HFF-Myc (cell line): ENCODE results near the gene ANKS1A.

Experiments
- DNase-seq: peaks from one replicate; pipeline ENCODE4 v3.0.0-alpha.2; 2011; ENCODE audit warnings: low read depth; ENCODE audit errors: extremely low read depth
- H3K4me3 ChIP-seq: replicated peaks from 2 replicates; pipeline ENCODE4 v1.5.1; 2011; ENCODE audit warnings: low read depth, mild to moderate bottlenecking, control low read depth, low read length
- TF ChIP-seq, protein P1 (sequence below): IDR thresholded peaks from 2 replicates; pipeline ENCODE4 v1.5.1; 2012; ENCODE audit warnings: mild to moderate bottlenecking, low read depth, low read length, control low read depth; ENCODE audit errors: missing control alignments

The ANKS1A gene

DNA sequence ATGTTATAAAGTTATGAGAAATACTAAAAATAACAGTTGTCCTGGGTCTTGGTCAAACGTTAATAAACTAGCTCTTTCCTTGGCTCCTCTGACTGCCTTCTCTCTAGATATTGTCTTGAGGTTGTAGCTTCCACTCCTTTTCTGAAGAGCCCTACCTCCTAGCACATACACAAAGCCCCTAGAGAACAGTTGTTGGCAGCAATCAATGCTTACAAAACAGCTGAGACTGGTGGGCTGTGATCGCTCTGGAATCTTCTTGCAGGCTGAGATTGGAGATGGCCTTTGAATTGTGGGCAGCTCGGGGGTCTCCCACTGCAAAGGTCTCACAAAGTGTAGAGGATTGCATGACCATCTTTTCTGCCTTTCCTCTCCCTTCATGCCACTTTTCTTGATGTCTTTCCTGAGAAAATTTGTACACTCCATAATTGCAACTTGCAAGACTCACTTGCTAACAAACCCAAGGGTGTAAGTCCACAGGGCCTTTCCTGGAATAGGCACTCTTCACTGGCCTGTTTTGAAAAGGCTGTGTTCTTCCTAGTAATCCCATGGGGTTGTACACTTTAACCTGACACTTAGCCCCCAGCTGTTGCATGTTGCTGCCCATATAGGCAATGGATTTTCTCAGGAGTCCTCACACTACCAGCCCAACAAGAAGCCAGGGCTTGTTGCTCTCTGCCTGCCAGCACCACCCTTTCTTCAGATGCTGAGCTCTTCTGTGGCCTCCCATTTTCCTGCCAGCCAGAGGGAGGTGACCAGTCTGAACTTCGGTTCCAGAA, 152.2 kb downstream of the ANKS1A start:
- H3K4me3 ChIP-seq: no peak overlapping the region
- TF ChIP-seq, protein P1, sequence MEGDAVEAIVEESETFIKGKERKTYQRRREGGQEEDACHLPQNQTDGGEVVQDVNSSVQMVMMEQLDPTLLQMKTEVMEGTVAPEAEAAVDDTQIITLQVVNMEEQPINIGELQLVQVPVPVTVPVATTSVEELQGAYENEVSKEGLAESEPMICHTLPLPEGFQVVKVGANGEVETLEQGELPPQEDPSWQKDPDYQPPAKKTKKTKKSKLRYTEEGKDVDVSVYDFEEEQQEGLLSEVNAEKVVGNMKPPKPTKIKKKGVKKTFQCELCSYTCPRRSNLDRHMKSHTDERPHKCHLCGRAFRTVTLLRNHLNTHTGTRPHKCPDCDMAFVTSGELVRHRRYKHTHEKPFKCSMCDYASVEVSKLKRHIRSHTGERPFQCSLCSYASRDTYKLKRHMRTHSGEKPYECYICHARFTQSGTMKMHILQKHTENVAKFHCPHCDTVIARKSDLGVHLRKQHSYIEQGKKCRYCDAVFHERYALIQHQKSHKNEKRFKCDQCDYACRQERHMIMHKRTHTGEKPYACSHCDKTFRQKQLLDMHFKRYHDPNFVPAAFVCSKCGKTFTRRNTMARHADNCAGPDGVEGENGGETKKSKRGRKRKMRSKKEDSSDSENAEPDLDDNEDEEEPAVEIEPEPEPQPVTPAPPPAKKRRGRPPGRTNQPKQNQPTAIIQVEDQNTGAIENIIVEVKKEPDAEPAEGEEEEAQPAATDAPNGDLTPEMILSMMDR: no peak
- DNase-seq: no peak

DNA sequence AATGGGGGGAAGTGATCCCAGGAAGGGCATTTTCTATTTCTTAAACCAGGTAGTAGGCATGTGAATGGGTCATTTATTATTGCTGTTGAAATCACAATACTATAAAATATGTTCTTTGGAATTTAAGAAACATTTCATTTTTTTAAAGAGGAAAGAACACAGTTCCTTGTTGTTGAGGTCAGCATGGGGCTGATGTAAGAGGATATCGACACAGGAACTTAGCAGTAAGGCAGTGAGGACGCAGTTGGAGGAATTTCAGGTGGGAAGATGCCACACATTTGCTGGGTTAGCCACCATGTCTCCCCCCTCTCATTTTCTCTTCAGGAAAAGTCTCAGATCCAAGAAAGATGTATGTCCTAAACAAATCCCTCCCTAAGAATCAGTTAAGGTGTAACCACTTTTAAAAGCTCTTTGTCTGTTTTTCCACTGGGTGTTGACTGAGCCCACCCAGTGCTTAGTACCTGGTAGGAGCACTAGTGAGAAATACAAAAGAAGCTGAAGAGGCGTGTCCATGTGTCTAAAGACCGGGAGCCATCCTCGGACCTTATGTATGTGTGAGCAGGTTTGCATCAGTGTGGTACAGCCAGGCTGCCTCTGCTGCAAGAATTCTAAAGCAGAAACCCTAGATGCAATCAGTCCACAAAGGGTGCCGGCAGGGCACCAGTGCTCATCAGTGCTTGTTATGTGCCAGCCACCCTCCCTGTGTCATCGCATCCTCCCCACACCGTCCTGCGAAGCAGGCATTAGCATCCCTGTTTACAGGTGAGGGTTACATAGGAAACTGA, 153.2 kb downstream of the ANKS1A start:
- H3K4me3 ChIP-seq: no peak overlapping the region
- DNase-seq: no peak
- TF ChIP-seq, protein P1: no peak

DNA sequence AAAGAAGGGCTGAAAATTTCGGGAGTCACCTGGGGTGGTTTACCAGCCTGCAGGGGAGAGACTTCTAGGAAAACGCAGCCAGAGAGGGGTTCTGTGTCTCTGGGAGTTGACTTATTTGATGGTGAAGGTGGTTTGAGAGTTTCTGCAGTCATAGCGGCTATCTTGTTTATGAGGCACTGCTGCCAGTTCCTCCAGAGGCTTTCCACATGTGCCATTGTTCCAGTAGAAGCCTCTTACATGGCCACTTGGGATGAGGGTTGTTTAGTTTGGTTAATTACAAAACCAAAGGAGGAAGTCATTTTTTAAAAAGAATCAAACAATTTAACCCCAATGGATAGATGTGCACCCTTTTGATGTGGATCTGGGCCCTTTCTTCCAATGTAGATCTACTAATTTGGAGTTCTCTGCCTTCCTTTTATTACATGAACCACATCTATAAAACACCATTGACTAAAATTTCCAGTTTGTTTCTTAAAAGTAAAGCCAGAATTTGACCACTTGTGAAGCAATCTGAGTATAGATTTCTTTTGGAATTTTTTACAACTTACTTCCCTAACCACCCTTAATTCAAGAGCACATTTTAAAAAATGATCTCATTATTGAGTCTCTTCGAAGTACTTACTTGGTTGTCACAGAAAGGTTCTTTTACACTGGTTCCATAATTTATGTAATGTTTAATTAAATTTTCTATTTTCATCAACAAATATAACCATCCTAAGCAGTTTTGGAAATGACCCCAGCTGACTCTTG, 154.5 kb downstream of the ANKS1A start:
- no peak overlapping the region for H3K4me3 ChIP-seq
- no peak for DNase-seq
- TF ChIP-seq, protein P1: no peak

DNA sequence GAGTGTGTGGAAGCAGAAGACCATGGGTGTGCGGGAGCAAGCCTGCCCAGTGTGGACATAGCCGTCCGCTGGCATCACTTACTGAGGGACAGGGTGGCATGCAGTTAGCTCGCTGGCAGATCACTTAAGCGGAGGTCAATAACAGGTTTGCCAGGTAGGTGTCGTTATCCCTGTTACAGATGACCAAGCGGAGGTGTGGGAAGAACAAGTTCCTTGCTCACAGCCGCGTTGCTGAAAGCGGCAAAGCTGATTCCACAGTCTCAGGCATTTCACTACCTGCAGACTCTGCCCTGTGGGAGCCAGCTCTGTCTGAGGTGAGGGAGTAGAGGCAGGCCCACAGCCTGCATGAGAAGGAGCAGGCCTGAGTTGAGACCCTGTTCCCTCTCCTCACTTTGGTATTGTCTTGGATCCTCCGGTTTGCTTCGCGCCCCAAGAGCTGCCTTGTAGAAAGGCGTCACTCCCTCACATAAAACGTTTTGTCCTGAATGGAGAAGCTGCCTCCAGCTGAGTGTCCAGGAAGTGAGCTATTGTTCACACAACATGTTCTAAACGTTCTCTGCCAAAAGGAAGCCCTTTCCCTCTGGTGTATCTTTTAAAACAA, 155.2 kb downstream of the ANKS1A start:
- no peak overlapping the region for H3K4me3 ChIP-seq
- TF ChIP-seq, protein P1: no peak
- no peak for DNase-seq

DNA sequence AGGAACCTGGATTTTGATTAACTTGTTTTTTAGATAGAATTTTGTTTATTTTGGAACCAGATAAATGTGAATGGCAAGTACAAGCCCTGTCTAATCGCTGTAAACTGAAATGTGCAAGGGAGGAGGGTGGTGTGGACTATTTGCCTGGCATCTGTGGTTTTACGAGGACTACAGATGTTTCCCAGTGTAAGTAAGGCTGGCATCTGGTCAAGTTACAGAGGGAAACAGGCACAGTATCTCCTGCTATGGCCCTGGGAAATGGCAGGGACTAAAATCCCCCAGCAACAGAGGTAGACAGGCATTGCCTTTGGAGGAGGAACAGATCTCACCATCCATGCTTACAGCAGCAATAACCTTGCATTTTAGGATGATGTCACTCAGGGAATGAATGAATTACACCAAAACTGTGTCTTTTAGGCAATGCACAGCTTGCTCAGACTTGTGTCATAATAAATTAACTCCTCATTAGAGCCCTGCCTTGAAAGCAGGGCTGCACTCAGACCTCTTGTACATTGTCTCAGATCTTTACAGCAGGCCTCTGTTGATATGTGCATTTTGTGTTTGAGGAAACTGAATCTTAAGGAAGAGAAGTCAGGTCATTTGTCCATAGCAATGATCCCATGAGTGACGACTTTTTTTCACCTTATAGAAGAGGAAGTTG, 155.8 kb downstream of the ANKS1A start:
- H3K4me3 ChIP-seq: no peak overlapping the region
- peak; percentile 41 for DNase-seq

More for the DNA sequence above, 155.8 kb downstream of the ANKS1A start:
- TF ChIP-seq, protein P1: no peak
